ENCODE data around the gene PDE3A. TPM values are rescaled to one million over a fixed set of nuclear protein-coding genes. Genes with fewer than 3 reads are reported as not detected.
"Not testable (repeated sequence)": the region's sequence is repeated elsewhere in the genome, so short reads cannot be mapped to it uniquely, and the experiment has no call there.

Gene PDE3A
- total RNA-seq, 1 experiment from 2014 or later = 0.12 TPM

DNA sequence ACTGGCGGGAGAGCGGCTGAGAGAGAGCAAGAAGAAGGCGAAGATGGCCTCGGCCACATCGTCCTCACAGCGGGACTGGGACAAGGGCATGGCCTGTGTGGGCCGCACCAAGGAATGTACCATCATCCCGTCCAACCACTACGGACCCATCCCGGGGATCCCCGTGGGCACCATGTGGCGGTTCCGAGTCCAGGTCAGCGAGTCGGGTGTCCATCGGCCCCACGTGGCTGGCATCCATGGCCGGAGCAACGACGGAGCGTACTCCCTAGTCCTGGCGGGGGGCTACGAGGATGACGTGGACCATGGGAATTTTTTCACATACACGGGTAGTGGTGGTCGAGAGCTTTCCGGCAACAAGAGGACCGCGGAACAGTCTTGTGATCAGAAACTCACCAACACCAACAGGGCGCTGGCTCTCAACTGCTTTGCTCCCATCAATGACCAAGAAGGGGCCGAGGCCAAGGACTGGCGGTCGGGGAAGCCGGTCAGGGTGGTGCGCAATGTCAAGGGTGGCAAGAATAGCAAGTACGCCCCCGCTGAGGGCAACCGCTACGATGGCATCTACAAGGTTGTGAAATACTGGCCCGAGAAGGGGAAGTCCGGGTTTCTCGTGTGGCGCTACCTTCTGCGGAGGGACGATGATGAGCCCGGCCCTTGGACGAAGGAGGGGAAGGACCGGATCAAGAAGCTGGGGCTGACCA lies 183.6 kb downstream of the PDE3A start:
- H3K4me3 ChIP-seq (replicated peaks in 1 of 2; ENCODE audit: low read depth in 1 of 2, low read length in 2 of 2); ATAC-seq; H2AFZ ChIP-seq (ENCODE audit: low read depth, low read length, poor library complexity, severe bottlenecking); BruUV-seq (replicated peaks); POLR2A ChIA-PET; H3K27ac ChIP-seq (ENCODE audit: low read depth, low read length); intact Hi-C loops (cut with micrococcal nuclease); H3K9me2 ChIP-seq (ENCODE audit: insufficient read depth); H3K4me2 ChIP-seq (ENCODE audit: low read length); H3K27me3 ChIP-seq (ENCODE audit: insufficient read depth, low read length); CTCF ChIA-PET; H3K9ac ChIP-seq (ENCODE audit: low read length); H3K4me1 ChIP-seq (ENCODE audit: control insufficient read depth in 1 of 2, insufficient read depth in 2 of 2, low read length in 2 of 2); H3K36me3 ChIP-seq (ENCODE audit: control insufficient read depth in 1 of 2, insufficient read depth in 2 of 2, low read length in 2 of 2); H3K9me3 ChIP-seq (ENCODE audit: control insufficient read depth in 1 of 2, insufficient read depth in 1 of 2, low read depth in 1 of 2, low read length in 2 of 2); H4K20me1 ChIP-seq (ENCODE audit: insufficient read depth); RAD21 ChIA-PET (ENCODE audit: low non-redundant PET in 1 of 2, low total read pairs in 2 of 2, uncharacterized antibody in 2 of 2, unreplicated experiment in 2 of 2); H3K79me2 ChIP-seq (ENCODE audit: insufficient read depth, low read length); DNase-seq (ENCODE audit: low read depth, low spot score): not testable (repeated sequence)

DNA sequence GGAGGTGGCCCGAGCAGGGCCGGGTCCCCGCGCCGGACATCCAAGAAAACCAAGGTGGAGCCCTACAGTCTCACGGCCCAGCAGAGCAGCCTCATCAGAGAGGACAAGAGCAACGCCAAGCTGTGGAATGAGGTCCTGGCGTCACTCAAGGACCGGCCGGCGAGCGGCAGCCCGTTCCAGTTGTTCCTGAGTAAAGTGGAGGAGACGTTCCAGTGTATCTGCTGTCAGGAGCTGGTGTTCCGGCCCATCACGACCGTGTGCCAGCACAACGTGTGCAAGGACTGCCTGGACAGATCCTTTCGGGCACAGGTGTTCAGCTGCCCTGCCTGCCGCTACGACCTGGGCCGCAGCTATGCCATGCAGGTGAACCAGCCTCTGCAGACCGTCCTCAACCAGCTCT lies 184.2 kb downstream of the PDE3A start:
- H3K27me3 ChIP-seq (ENCODE audit: insufficient read depth, low read length); H3K4me3 ChIP-seq (replicated peaks in 1 of 2; ENCODE audit: low read depth in 1 of 2, low read length in 2 of 2); H3K27ac ChIP-seq (ENCODE audit: low read depth, low read length); CTCF ChIA-PET; H2AFZ ChIP-seq (ENCODE audit: low read depth, low read length, poor library complexity, severe bottlenecking); H3K9ac ChIP-seq (ENCODE audit: low read length); BruUV-seq (replicated peaks); RAD21 ChIA-PET (ENCODE audit: low non-redundant PET in 1 of 2, low total read pairs in 2 of 2, uncharacterized antibody in 2 of 2, unreplicated experiment in 2 of 2); H3K9me3 ChIP-seq (ENCODE audit: control insufficient read depth in 1 of 2, insufficient read depth in 1 of 2, low read depth in 1 of 2, low read length in 2 of 2); H3K4me1 ChIP-seq (ENCODE audit: control insufficient read depth in 1 of 2, insufficient read depth in 2 of 2, low read length in 2 of 2); ATAC-seq; H4K20me1 ChIP-seq (ENCODE audit: insufficient read depth); H3K9me2 ChIP-seq (ENCODE audit: insufficient read depth); POLR2A ChIA-PET; H3K79me2 ChIP-seq (ENCODE audit: insufficient read depth, low read length); H3K4me2 ChIP-seq (ENCODE audit: low read length); intact Hi-C loops (cut with micrococcal nuclease); DNase-seq (ENCODE audit: low read depth, low spot score); H3K36me3 ChIP-seq (ENCODE audit: control insufficient read depth in 1 of 2, insufficient read depth in 2 of 2, low read length in 2 of 2): not testable (repeated sequence)

DNA sequence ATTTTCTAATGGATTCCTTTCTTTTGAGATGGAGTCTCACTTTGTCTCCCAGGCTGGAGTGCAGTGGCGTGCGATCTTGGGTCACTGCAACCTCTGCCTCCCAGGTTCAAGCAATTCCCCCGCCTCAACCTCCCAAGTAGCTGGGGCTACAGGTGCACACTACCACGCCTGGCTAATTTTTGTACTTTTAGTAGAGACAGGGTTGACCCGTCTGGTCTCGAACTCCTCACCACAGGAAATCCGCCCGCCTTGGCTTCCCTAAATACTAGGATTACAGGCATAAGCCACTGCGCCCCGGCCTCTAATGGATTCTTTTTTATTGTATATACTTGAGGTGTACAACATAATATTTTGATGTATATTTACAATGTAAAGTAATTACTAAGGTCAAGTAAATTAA lies 186.7 kb downstream of the PDE3A start:
- no peaks in the 10 kb centered on the region for H3K79me2 ChIP-seq (ENCODE audit: insufficient read depth, low read length)
- H3K27me3 ChIP-seq (ENCODE audit: insufficient read depth, low read length) = no peaks in the 10 kb centered on the region
- H2AFZ ChIP-seq (ENCODE audit: low read depth, low read length, poor library complexity, severe bottlenecking) = no peak overlapping the region
- BruUV-seq (replicated peaks) = no TSS peak
- ChIA-PET RAD21 (ENCODE audit: low non-redundant PET in 1 of 2, low total read pairs in 2 of 2, uncharacterized antibody in 2 of 2, unreplicated experiment in 2 of 2) (no interaction called here), POLR2A (no interaction called here), CTCF (no interaction called here)
- H3K9ac ChIP-seq (ENCODE audit: low read length) = no peak overlapping the region
- no peak for TF ChIP-seq CEBPB (IDR thresholded peaks at IDR 0.05; ENCODE audit: low read depth)
- TF ChIP-seq ZFX (IDR thresholded peaks at IDR 0.05) = no peak
- intact Hi-C loops (cut with micrococcal nuclease) = no loop called here
- no peaks in the 10 kb centered on the region for H3K9me2 ChIP-seq (ENCODE audit: insufficient read depth)
- no peaks in the 10 kb centered on the region for H4K20me1 ChIP-seq (ENCODE audit: insufficient read depth)
- no peak overlapping the region for H3K27ac ChIP-seq (ENCODE audit: low read depth, low read length)
- no peaks in the 10 kb centered on the region for H3K4me1 ChIP-seq (ENCODE audit: control insufficient read depth in 1 of 2, insufficient read depth in 2 of 2, low read length in 2 of 2)
- DNase-seq (ENCODE audit: low read depth, low spot score) (no peak), ATAC-seq (no peak)
- no peaks in the 10 kb centered on the region for H3K36me3 ChIP-seq (ENCODE audit: control insufficient read depth in 1 of 2, insufficient read depth in 2 of 2, low read length in 2 of 2)
- H3K4me3 ChIP-seq (replicated peaks in 1 of 2; ENCODE audit: low read depth in 1 of 2, low read length in 2 of 2) = no peak overlapping the region
- no peak overlapping the region for H3K4me2 ChIP-seq (ENCODE audit: low read length)
- no peaks in the 10 kb centered on the region for H3K9me3 ChIP-seq (ENCODE audit: control insufficient read depth in 1 of 2, insufficient read depth in 1 of 2, low read depth in 1 of 2, low read length in 2 of 2)

Data from HCT116 (cell line).